Neural crest cell (in vitro differentiated cells): ENCODE data around the gene MALT1. TPM values are rescaled to one million over a fixed set of nuclear protein-coding genes. Genes with fewer than 3 reads are reported as not detected.
A peak's percentile ranks its signal among the peaks of the same experiment; 100 is the strongest.

Experiments
- DNase-seq: peaks from one replicate; pipeline ENCODE4 v3.0.0; 2021; ENCODE audit warnings: low read depth, mixed read lengths, low spot score
- H3K27ac Mint-ChIP-seq: one replicate; pipeline ENCODE4 v1.8.0; 2021; ENCODE audit warnings: mild to moderate bottlenecking, mixed read lengths; ENCODE audit not compliant: unreplicated experiment
- H3K27me3 Mint-ChIP-seq: 2 replicates; pipeline ENCODE4 v1.8.0; 2021; ENCODE audit warnings: low read depth, mild to moderate bottlenecking, mixed read lengths
- H3K36me3 Mint-ChIP-seq: 2 replicates; pipeline ENCODE4 v1.8.0; 2021; ENCODE audit warnings: low read depth, mild to moderate bottlenecking, mixed read lengths
- H3K4me1 Mint-ChIP-seq: 2 replicates; pipeline ENCODE4 v1.8.0; 2021; ENCODE audit warnings: mixed read lengths
- H3K4me3 Mint-ChIP-seq: one replicate; pipeline ENCODE4 v1.8.0; 2021; ENCODE audit warnings: mild to moderate bottlenecking, mixed read lengths
- H3K9me3 Mint-ChIP-seq: 2 replicates; pipeline ENCODE4 v1.8.0; 2021; ENCODE audit warnings: mixed read lengths
- total RNA-seq: library from RNA; stranded (reverse); gene quantifications from 2 replicates; pipeline ENCODE4 v1.2.1, GENCODE V29; 2021
- TF ChIP-seq, protein P1 (sequence below): fragments of 200-600 bp; sonication (generic); conservative IDR thresholded peaks from 2 replicates; pipeline ENCODE4 v1.5.0; 2021; ENCODE audit warnings: antibody characterized with exemption, mild to moderate bottlenecking

MALT1 gene
- total RNA-seq, 1 donor from 2014 or later, result 17.6 TPM

GRCh38 chr18:58738322-58738721 is 67.1 kb downstream of the MALT1 start:
- no peaks in the 10 kb centered on the region for H3K27me3 Mint-ChIP-seq
- H3K9me3 Mint-ChIP-seq, result no peaks in the 10 kb centered on the region
- H3K36me3 Mint-ChIP-seq, result peaks cover 18% of the 10 kb centered on the region
- no peak overlapping the region for H3K4me3 Mint-ChIP-seq
- TF ChIP-seq, protein P1, sequence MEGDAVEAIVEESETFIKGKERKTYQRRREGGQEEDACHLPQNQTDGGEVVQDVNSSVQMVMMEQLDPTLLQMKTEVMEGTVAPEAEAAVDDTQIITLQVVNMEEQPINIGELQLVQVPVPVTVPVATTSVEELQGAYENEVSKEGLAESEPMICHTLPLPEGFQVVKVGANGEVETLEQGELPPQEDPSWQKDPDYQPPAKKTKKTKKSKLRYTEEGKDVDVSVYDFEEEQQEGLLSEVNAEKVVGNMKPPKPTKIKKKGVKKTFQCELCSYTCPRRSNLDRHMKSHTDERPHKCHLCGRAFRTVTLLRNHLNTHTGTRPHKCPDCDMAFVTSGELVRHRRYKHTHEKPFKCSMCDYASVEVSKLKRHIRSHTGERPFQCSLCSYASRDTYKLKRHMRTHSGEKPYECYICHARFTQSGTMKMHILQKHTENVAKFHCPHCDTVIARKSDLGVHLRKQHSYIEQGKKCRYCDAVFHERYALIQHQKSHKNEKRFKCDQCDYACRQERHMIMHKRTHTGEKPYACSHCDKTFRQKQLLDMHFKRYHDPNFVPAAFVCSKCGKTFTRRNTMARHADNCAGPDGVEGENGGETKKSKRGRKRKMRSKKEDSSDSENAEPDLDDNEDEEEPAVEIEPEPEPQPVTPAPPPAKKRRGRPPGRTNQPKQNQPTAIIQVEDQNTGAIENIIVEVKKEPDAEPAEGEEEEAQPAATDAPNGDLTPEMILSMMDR, result no peak
- DNase-seq, result no peak
- no peak overlapping the region for H3K27ac Mint-ChIP-seq
- no peaks in the 10 kb centered on the region for H3K4me1 Mint-ChIP-seq

DNA sequence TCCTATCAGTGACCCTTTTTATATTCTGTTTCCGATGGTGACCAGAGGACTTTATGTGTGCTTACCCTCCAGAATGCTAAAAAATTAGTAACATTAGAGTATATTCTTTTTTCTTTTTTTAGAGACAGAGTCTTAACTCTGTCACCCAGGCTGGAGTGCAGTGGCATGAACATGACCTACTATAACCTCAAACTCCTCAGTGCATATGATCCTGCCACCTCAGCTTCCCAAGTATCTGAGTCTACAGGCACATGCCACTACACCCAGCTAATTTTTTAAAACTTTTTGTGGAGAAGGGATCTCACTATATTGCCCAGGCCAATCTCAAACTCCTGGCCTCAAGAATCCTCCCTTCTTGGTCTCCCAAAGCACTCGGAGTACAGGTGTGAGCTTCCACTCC is 74.6 kb downstream of the MALT1 start:
- Mint-ChIP-seq H3K27me3 (no peaks in the 10 kb centered on the region), H3K27ac (no peak overlapping the region), H3K4me1 (no peaks in the 10 kb centered on the region), H3K36me3 (peaks cover 46% of the 10 kb centered on the region), H3K9me3 (no peaks in the 10 kb centered on the region), H3K4me3 (no peak overlapping the region)
- TF ChIP-seq, protein P1, result no peak
- DNase-seq, result no peak

GRCh38 chr18:58748899-58749595 is 77.8 kb downstream of the MALT1 start:
- no peaks in the 10 kb centered on the region for H3K4me1 Mint-ChIP-seq
- peaks cover 46% of the 10 kb centered on the region for H3K36me3 Mint-ChIP-seq
- no peaks in the 10 kb centered on the region for H3K9me3 Mint-ChIP-seq
- H3K4me3 Mint-ChIP-seq, result no peak overlapping the region
- H3K27ac Mint-ChIP-seq, result no peak overlapping the region
- H3K27me3 Mint-ChIP-seq, result no peaks in the 10 kb centered on the region
- TF ChIP-seq, protein P1, result no peak
- DNase-seq, result no peak

DNA sequence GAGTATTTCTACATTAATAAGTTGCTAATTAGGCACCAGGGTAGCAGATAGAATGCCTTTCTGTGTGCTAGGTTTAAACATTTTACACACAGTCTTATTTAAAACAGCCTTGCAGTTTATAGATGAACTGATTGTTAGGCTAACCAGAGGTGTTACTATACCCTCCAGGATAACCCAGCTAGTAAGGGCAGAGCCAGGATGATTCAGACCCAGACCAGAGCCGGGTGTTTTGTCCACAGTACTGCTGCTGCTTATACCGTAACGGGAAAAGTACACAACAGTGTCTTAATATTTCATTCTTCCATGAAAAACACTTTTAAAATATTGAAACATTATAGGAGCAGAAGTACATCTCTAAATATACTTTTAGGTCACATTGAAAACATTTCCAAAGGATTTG is 82.7 kb downstream of the MALT1 start:
- no peaks in the 10 kb centered on the region for H3K27me3 Mint-ChIP-seq
- TF ChIP-seq, protein P1, result no peak
- peaks cover 18% of the 10 kb centered on the region for H3K36me3 Mint-ChIP-seq
- no peak overlapping the region for H3K4me3 Mint-ChIP-seq
- H3K27ac Mint-ChIP-seq, result no peak overlapping the region
- H3K9me3 Mint-ChIP-seq, result no peaks in the 10 kb centered on the region
- DNase-seq, result no peak
- peaks cover 10% of the 10 kb centered on the region for H3K4me1 Mint-ChIP-seq

- TF ChIP-seq, protein P1, result no peak
- Mint-ChIP-seq H3K4me1 (peaks cover 10% of the 10 kb centered on the region), H3K36me3 (peaks cover 11% of the 10 kb centered on the region), H3K9me3 (no peaks in the 10 kb centered on the region), H3K27me3 (no peaks in the 10 kb centered on the region), H3K4me3 (no peak overlapping the region), H3K27ac (peak overlapping the region; percentile 32)
- no peak for DNase-seq
These were observed 83.3 kb downstream of the MALT1 start for GRCh38 chr18:58754544-58755068.
